HepG2 (cell line): ENCODE data around the gene DNPH1. TPM values are rescaled to one million over a fixed set of nuclear protein-coding genes. Genes with fewer than 3 reads are reported as not detected.
A peak's percentile ranks its signal among the peaks of the same experiment; 100 is the strongest.

Experiments used
- CREM ChIP-seq, 2 experiments: sonication (generic) in 1 of 2; formaldehyde crosslinking in 1 of 2; IDR thresholded peaks; 2 replicates each; pipeline versions ENCODE4 v1.4.0 to v1.6.1; 2016 to 2020; ENCODE audit warnings: antibody characterized with exemption in 1 of 2, mild to moderate bottlenecking in 1 of 2, missing genetic modification reagents in 1 of 2
- KLF6 ChIP-seq: IDR thresholded peaks from 2 replicates; pipeline ENCODE4 v1.8.0; 2016; ENCODE audit warnings: missing biosample characterization, missing genetic modification reagents
- KLF9 ChIP-seq: IDR thresholded peaks from 2 replicates; pipeline ENCODE4 v1.6.1; 2016; ENCODE audit warnings: low read depth
- MBNL3 ChIP-seq: fragments of 250-450 bp; sonication (Bioruptor Pico); conservative IDR thresholded peaks from 2 replicates; pipeline ENCODE4 v1.8.0; 2022; ENCODE audit warnings: mild to moderate bottlenecking, inconsistent platforms
- PCBP1 ChIP-seq: fragments of 200-400 bp; formaldehyde crosslinking; IDR thresholded peaks from 2 replicates; pipeline ENCODE4 v1.6.1; 2017; ENCODE audit warnings: mild to moderate bottlenecking, low read depth, low read length, borderline replicate concordance
- RBAK ChIP-seq: sonication (generic); formaldehyde crosslinking; IDR thresholded peaks from 2 replicates; pipeline ENCODE4 v1.5.1; 2020; ENCODE audit warnings: mild to moderate bottlenecking, missing genetic modification reagents
- RBM22 ChIP-seq: fragments of 200-400 bp; formaldehyde crosslinking; optimal IDR thresholded peaks from 2 replicates; pipeline ENCODE3; 2017; ENCODE audit warnings: mild to moderate bottlenecking, low read length, moderate library complexity
- SIN3B ChIP-seq: fragments of 150-350 bp; IDR thresholded peaks from 2 replicates; pipeline ENCODE4 v1.6.1; 2014; ENCODE audit warnings: low read length
- SMAD9 ChIP-seq: sonication (generic); formaldehyde crosslinking; IDR thresholded peaks from 2 replicates; pipeline ENCODE4 v1.5.1; 2020; ENCODE audit warnings: mild to moderate bottlenecking, missing genetic modification reagents
- SNAI1 ChIP-seq: sonication (generic); formaldehyde crosslinking; IDR thresholded peaks from 2 replicates; pipeline ENCODE4 v1.5.0; 2020; ENCODE audit warnings: mild to moderate bottlenecking, missing genetic modification reagents, borderline replicate concordance
- SYNCRIP ChIP-seq: fragments of 200-400 bp; formaldehyde crosslinking; IDR thresholded peaks from 2 replicates; pipeline ENCODE4 v1.6.1; 2018; ENCODE audit warnings: mild to moderate bottlenecking, low read depth, low read length; ENCODE audit not compliant: insufficient read depth
- TP53 ChIP-seq: sonication (generic); formaldehyde crosslinking; conservative IDR thresholded peaks from 2 replicates; pipeline ENCODE4 v1.4.0; 2020; ENCODE audit warnings: missing genetic modification reagents
- TSC22D2 ChIP-seq: sonication (generic); formaldehyde crosslinking; IDR thresholded peaks from 2 replicates; pipeline ENCODE4 v1.5.1; 2020; ENCODE audit warnings: missing genetic modification reagents, mild to moderate bottlenecking, borderline replicate concordance
- ZNF138 ChIP-seq: sonication (generic); formaldehyde crosslinking; IDR thresholded peaks from 2 replicates; pipeline ENCODE4 v1.5.0; 2020; ENCODE audit warnings: mild to moderate bottlenecking, low read depth, missing genetic modification reagents
- ZNF30 ChIP-seq: sonication (generic); formaldehyde crosslinking; IDR thresholded peaks from 2 replicates; pipeline ENCODE4 v1.5.0; 2020; ENCODE audit warnings: mild to moderate bottlenecking, missing genetic modification reagents
- ZNF546 ChIP-seq: sonication (generic); formaldehyde crosslinking; conservative IDR thresholded peaks from 2 replicates; pipeline ENCODE4 v1.8.1; 2023; ENCODE audit warnings: mild to moderate bottlenecking, missing genetic modification reagents
- ZNF589 ChIP-seq: sonication (generic); formaldehyde crosslinking; conservative IDR thresholded peaks from 2 replicates; pipeline ENCODE4 v1.8.0; 2022; ENCODE audit warnings: mild to moderate bottlenecking, moderate library complexity, missing genetic modification reagents
- ZNF614 ChIP-seq: IDR thresholded peaks from 2 replicates; pipeline ENCODE4 v1.6.1; 2018; ENCODE audit warnings: missing biosample characterization, missing genetic modification reagents, inconsistent platforms, borderline replicate concordance
- ZNF768 ChIP-seq: sonication (generic); formaldehyde crosslinking; IDR thresholded peaks from 2 replicates; pipeline ENCODE4 v1.4.0; 2020; ENCODE audit warnings: missing genetic modification reagents
- ZNF777 ChIP-seq: sonication (generic); formaldehyde crosslinking; IDR thresholded peaks from 2 replicates; pipeline ENCODE4 v1.4.0; 2020; ENCODE audit warnings: missing genetic modification reagents
- ZNF883 ChIP-seq: sonication (generic); formaldehyde crosslinking; IDR thresholded peaks from 2 replicates; pipeline ENCODE4 v1.5.1; 2020; ENCODE audit warnings: mild to moderate bottlenecking, missing genetic modification reagents; ENCODE audit errors: not compliant biosample characterization
- polyA plus RNA-seq, 8 experiments: library from polyadenylated mRNA; depleted of rRNA in 3 of 8; stranded (reverse) in 7 of 8; unstranded in 1 of 8; fragments of >200 nt; fragmentation: Illumina TruSeq in 4 of 8; extraction: Trizol in 4 of 8; gene quantifications; 2 replicates each; pipeline versions ENCODE4 v1.2.1 to v1.2.3, GENCODE V29; 2011 to 2016; ENCODE audit warnings: low read depth in 4 of 8, missing spikeins in 1 of 8, mixed read lengths in 1 of 8; ENCODE audit not compliant: insufficient read depth in 1 of 8
- total RNA-seq, 5 experiments: library from RNA; depleted of rRNA; stranded (reverse); fragments of >200 nt; fragmentation: Illumina TruSeq; extraction: Trizol; gene quantifications; 2 replicates each; pipeline ENCODE4 v1.2.3, GENCODE V29; 2016; ENCODE audit warnings: low read depth in 1 of 5
- TF ChIP-seq, protein P1 (sequence below): conservative IDR thresholded peaks from 2 replicates; pipeline ENCODE4 v1.6.1; 2018; ENCODE audit warnings: missing genetic modification reagents
- TF ChIP-seq, protein P2 (sequence below): IDR thresholded peaks from 2 replicates; pipeline ENCODE4 v1.6.1; 2016; ENCODE audit warnings: missing compliant biosample characterization, missing genetic modification reagents, borderline replicate concordance
- TF ChIP-seq, protein P3 (sequence below): sonication (generic); formaldehyde crosslinking; IDR thresholded peaks from 2 replicates; pipeline ENCODE4 v1.8.0; 2022; ENCODE audit warnings: mild to moderate bottlenecking, missing genetic modification reagents, moderate library complexity
- TF ChIP-seq, protein P4 (sequence below): IDR thresholded peaks from 2 replicates; pipeline ENCODE4 v1.6.1; 2016; ENCODE audit warnings: low read depth, control low read depth

Gene DNPH1
- total and polyA plus RNA-seq, 2 of the 13 experiments (the other 11 are each of a cell fraction or from before 2014, with no cell fraction given) = 56.5 to 75.1 TPM

DNA sequence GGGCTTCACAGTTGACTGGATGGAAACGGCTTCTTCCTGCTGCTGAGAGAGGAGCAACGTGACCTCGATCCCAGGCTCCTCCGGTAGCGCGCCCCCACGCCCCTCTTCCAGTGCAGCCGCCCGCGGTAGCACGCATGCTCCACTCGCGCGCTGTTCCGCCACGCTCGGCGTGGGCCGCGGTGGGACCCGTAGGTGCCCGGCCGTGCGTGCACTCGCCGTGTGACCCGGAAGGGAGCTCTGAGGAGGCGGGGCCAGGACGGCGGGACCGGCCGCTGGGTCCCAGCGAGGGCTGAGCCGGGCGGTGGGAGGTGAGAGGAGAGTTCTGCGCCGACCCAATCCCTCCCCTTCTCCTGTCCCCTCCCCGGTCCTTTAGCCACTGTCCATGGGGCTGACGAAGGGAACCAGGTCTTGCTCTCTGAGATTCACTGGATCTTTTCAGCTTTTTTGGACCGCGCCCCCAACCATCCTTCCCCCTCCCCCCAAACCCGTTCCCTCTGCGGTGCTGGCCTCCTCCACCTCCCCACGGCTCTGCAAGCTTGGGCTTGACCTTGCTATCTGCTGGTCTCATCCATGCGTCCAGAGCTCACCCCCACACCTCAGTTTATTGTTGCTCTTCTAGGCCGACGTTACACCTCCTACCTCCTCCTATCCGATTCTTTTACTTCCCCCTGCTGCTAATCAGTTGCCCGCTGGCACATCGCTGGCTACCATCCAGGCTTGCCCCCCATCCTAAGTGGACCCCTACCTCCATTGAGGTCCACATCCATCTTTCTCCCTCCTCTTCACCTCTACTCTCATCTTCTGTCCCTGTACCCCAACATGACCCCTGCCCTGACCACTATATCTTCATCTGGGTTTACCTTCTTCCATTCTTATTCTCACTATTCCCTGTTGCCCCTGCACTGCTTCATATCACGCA, 47.1 kb downstream of the DNPH1 start, which contains the start of gene CUL9 (continued):
- TF ChIP-seq, protein P1, sequence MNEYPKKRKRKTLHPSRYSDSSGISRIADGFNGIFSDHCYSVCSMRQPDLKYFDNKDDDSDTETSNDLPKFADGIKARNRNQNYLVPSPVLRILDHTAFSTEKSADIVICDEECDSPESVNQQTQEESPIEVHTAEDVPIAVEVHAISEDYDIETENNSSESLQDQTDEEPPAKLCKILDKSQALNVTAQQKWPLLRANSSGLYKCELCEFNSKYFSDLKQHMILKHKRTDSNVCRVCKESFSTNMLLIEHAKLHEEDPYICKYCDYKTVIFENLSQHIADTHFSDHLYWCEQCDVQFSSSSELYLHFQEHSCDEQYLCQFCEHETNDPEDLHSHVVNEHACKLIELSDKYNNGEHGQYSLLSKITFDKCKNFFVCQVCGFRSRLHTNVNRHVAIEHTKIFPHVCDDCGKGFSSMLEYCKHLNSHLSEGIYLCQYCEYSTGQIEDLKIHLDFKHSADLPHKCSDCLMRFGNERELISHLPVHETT (CRISPR knock-in tag) = peak; percentile 94
- TF ChIP-seq ZNF768 (peak; percentile 74), RBM22 (no peak), ZNF589 (peak; percentile 80; the same call in 1 of the 2 replicates), ZNF614 (CRISPR knock-in tag) (peak; percentile 92; the same call in 1 of the 2 replicates), CREM (IDR thresholded peaks at IDR 0.05) (no peak; the same call in 1 of the 2 replicates), CREM (CRISPR knock-in tag; IDR thresholded peaks at IDR 0.05) (no peak), SNAI1 (CRISPR knock-in tag) (no peak), TP53 (no peak), KLF6 (CRISPR knock-in tag) (0 out of 2 replicates have a peak, but pooled peaks have one; percentile 29), ZNF546 (no peak), SYNCRIP (no peak), MBNL3 (CRISPR knock-in tag) (no peak), ZNF883 (CRISPR knock-in tag) (no peak), ZNF138 (CRISPR knock-in tag) (peak; percentile 74; the same call in 1 of the 2 replicates), TSC22D2 (CRISPR knock-in tag) (0 out of 2 replicates have a peak, but pooled peaks have one; percentile 38), KLF9 (CRISPR knock-in tag) (no peak), PCBP1 (0 out of 2 replicates have a peak, but pooled peaks have one; percentile 75), SMAD9 (CRISPR knock-in tag) (no peak), SIN3B (no peak), RBAK (CRISPR knock-in tag) (no peak), ZNF777 (CRISPR knock-in tag) (no peak), ZNF30 (CRISPR knock-in tag) (no peak)
- TF ChIP-seq, protein P2, sequence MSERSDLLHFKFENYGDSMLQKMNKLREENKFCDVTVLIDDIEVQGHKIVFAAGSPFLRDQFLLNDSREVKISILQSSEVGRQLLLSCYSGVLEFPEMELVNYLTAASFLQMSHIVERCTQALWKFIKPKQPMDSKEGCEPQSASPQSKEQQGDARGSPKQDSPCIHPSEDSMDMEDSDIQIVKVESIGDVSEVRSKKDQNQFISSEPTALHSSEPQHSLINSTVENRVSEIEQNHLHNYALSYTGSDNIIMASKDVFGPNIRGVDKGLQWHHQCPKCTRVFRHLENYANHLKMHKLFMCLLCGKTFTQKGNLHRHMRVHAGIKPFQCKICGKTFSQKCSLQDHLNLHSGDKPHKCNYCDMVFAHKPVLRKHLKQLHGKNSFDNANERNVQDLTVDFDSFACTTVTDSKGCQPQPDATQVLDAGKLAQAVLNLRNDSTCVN (CRISPR knock-in tag) = peak; percentile 77
- TF ChIP-seq, protein P3, sequence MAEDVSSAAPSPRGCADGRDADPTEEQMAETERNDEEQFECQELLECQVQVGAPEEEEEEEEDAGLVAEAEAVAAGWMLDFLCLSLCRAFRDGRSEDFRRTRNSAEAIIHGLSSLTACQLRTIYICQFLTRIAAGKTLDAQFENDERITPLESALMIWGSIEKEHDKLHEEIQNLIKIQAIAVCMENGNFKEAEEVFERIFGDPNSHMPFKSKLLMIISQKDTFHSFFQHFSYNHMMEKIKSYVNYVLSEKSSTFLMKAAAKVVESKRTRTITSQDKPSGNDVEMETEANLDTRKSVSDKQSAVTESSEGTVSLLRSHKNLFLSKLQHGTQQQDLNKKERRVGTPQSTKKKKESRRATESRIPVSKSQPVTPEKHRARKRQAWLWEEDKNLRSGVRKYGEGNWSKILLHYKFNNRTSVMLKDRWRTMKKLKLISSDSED (CRISPR knock-in tag) = no peak
- TF ChIP-seq, protein P4, sequence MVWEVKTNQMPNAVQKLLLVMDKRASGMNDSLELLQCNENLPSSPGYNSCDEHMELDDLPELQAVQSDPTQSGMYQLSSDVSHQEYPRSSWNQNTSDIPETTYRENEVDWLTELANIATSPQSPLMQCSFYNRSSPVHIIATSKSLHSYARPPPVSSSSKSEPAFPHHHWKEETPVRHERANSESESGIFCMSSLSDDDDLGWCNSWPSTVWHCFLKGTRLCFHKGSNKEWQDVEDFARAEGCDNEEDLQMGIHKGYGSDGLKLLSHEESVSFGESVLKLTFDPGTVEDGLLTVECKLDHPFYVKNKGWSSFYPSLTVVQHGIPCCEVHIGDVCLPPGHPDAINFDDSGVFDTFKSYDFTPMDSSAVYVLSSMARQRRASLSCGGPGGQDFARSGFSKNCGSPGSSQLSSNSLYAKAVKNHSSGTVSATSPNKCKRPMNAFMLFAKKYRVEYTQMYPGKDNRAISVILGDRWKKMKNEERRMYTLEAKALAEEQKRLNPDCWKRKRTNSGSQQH (CRISPR knock-in tag) = peak; percentile 75
